Measurements from ENCODE around the gene PDE4D. TPM values are rescaled to one million over a fixed set of nuclear protein-coding genes. Genes with fewer than 3 reads are reported as not detected.
A peak's percentile ranks its signal among the peaks of the same experiment; 100 is the strongest.

Gene PDE4D
- total RNA-seq, 4 donors from 2014 or later, result 14.7 to 36.3 (median 24.7) TPM

GRCh38 chr5:59005934-59006701 is 887.4 kb downstream of the PDE4D start:
- Histone ChIP-seq H3K27me3 (no peaks in the 10 kb centered on the region), H3K4me3 (replicated peaks in 1 of 3) (no peak overlapping the region), H3K36me3 (no peaks in the 10 kb centered on the region), H3K4me1 (peaks cover 9 to 13% of the 10 kb centered on the region in 2 donors), H3K9me3 (no peaks in the 10 kb centered on the region), H3K27ac (no peak overlapping the region)
- 96 to 97% methylated on average over 7 of the region's 7 CpGs for WGBS, 2 donors
- no peak for DNase-seq
- intact Hi-C loops (cut with DNase I), result no loop called here
- TF ChIP-seq CTCF (IDR thresholded peaks at IDR 0.05) (no peak), POLR2A (IDR thresholded peaks at IDR 0.05) (no peak)

- no peaks in the 10 kb centered on the region for H3K36me3 ChIP-seq
- intact Hi-C loops (cut with DNase I), result loop anchor here (5.0 kb wide), 1 partner anchor 111 kb away; no protein-coding TSS in a partner anchor
- TF ChIP-seq CTCF (IDR thresholded peaks at IDR 0.05) (no peak), POLR2A (IDR thresholded peaks at IDR 0.05) (no peak)
- H3K27ac ChIP-seq, result no peak overlapping the region
- no peaks in the 10 kb centered on the region for H3K27me3 ChIP-seq
- peaks cover 9 to 14% of the 10 kb centered on the region in 2 donors for H3K4me1 ChIP-seq
- H3K9me3 ChIP-seq, result no peaks in the 10 kb centered on the region
- 94 to 96% methylated on average over 5 of the region's 5 CpGs for WGBS, 2 donors
- DNase-seq, result no peak
- no peak overlapping the region for H3K4me3 ChIP-seq (replicated peaks in 1 of 3)
Observed at GRCh38 chr5:59003641-59004040, 889.9 kb downstream of the PDE4D start.

- H3K36me3 ChIP-seq, result no peaks in the 10 kb centered on the region
- 89 to 94% methylated on average over 4 of the region's 4 CpGs for WGBS, 2 donors
- peaks cover 9 to 14% of the 10 kb centered on the region in 2 donors for H3K4me1 ChIP-seq
- H3K27ac ChIP-seq, result no peak overlapping the region
- no peak for TF ChIP-seq POLR2A (IDR thresholded peaks at IDR 0.05)
- no peak for DNase-seq
- no peak overlapping the region for H3K4me3 ChIP-seq (replicated peaks in 1 of 3)
- intact Hi-C loops (cut with DNase I), result loop anchor here (5.0 kb wide), 1 partner anchor 111 kb away; no protein-coding TSS in a partner anchor
- H3K9me3 ChIP-seq, result no peaks in the 10 kb centered on the region
- no peaks in the 10 kb centered on the region for H3K27me3 ChIP-seq
Observed at GRCh38 chr5:59003124-59003523, 890.4 kb downstream of the PDE4D start.

- Histone ChIP-seq H3K9me3 (no peaks in the 10 kb centered on the region), H3K36me3 (no peaks in the 10 kb centered on the region), H3K27ac (no peak overlapping the region), H3K4me1 (peaks cover 9 to 14% of the 10 kb centered on the region in 2 donors), H3K27me3 (no peaks in the 10 kb centered on the region), H3K4me3 (replicated peaks in 1 of 3) (no peak overlapping the region)
- DNase-seq, result peak in 1 of 2 donors; percentile 24
- 83 to 100% methylated on average over 1 of the region's 1 CpG for WGBS, 2 donors
- TF ChIP-seq POLR2A (IDR thresholded peaks at IDR 0.05) (no peak), CTCF (IDR thresholded peaks at IDR 0.05) (no peak)
- intact Hi-C loops (cut with DNase I), result loop anchor here (5.0 kb wide), 1 partner anchor 110 kb away; no protein-coding TSS in a partner anchor
Observed at GRCh38 chr5:59002162-59002825, 891.2 kb downstream of the PDE4D start.

- intact Hi-C loops (cut with DNase I), result loop anchor here (5.0 kb wide), 1 partner anchor 109 kb away; no protein-coding TSS in a partner anchor
- no peaks in the 10 kb centered on the region for H3K27me3 ChIP-seq
- no peaks in the 10 kb centered on the region for H3K36me3 ChIP-seq
- no peaks in the 10 kb centered on the region for H3K9me3 ChIP-seq
- no peak overlapping the region for H3K4me3 ChIP-seq (replicated peaks in 1 of 3)
- peaks cover 7 to 14% of the 10 kb centered on the region in 2 donors for H3K4me1 ChIP-seq
- TF ChIP-seq POLR2A (IDR thresholded peaks at IDR 0.05) (no peak), CTCF (IDR thresholded peaks at IDR 0.05) (no peak)
- no peak overlapping the region for H3K27ac ChIP-seq
- 96 to 97% methylated on average over 6 of the region's 6 CpGs for WGBS, 2 donors
- no peak for DNase-seq
Observed at GRCh38 chr5:59001716-59002115, 891.8 kb downstream of the PDE4D start.
